Middle frontal gyrus (tissue), 1 donor: ENCODE data around the gene DNMBP.
"Not testable (repeated sequence)": the region's sequence is repeated elsewhere in the genome, so short reads cannot be mapped to it uniquely, and the experiment has no call there.

Source experiments
- DNase-seq: peaks from one replicate; pipeline ENCODE4 v3.0.0-alpha.2; 2015; ENCODE audit warnings: low spot score; ENCODE audit errors: extremely low spot score

Gene DNMBP

GRCh38 chr10:99993701-99994689, 15.8 kb downstream of the DNMBP start:
- DNase-seq: no peak

GRCh38 chr10:99985637-99986036, 24.1 kb downstream of the DNMBP start:
- DNase-seq: not testable (repeated sequence)

- DNase-seq: no peak
Observed at GRCh38 chr10:99984211-99985034, 25.3 kb downstream of the DNMBP start.

- no peak for DNase-seq
Observed at GRCh38 chr10:99983280-99983988, 26.3 kb downstream of the DNMBP start.

GRCh38 chr10:99982728-99983127, 27.0 kb downstream of the DNMBP start:
- DNase-seq: no peak

- no peak for DNase-seq
Observed at GRCh38 chr10:99981581-99982199, 28.1 kb downstream of the DNMBP start.

GRCh38 chr10:99979066-99979685, 30.6 kb downstream of the DNMBP start:
- no peak for DNase-seq

- DNase-seq: no peak
Observed at GRCh38 chr10:99977916-99978315, 31.8 kb downstream of the DNMBP start.

GRCh38 chr10:99976886-99977665, 32.7 kb downstream of the DNMBP start:
- DNase-seq: no peak

GRCh38 chr10:99975942-99976809, 33.6 kb downstream of the DNMBP start:
- DNase-seq: no peak

- no peak for DNase-seq
Observed at GRCh38 chr10:99975106-99975829, 34.5 kb downstream of the DNMBP start.

GRCh38 chr10:99973190-99973589, 36.6 kb downstream of the DNMBP start:
- DNase-seq: no peak

- DNase-seq: no peak
Observed at GRCh38 chr10:99967961-99968360, 41.8 kb downstream of the DNMBP start.

- DNase-seq: no peak
Observed at GRCh38 chr10:99966306-99966705, 43.4 kb downstream of the DNMBP start.

GRCh38 chr10:99965700-99966099, 44.0 kb downstream of the DNMBP start:
- no peak for DNase-seq

- no peak for DNase-seq
Observed at GRCh38 chr10:99964791-99965190, 45.0 kb downstream of the DNMBP start.

- not testable (repeated sequence) for DNase-seq
Observed at GRCh38 chr10:99963467-99964165, 46.1 kb downstream of the DNMBP start.

GRCh38 chr10:99958806-99959205, 50.9 kb downstream of the DNMBP start:
- DNase-seq: no peak
